Muscle layer of duodenum (tissue), 2 donors: ENCODE results near the gene NDUFAF8.

ENCODE experiments used
- H3K27ac ChIP-seq: one replicate; pipeline ENCODE4 v1.7.0; 2013; ENCODE audit warnings: mild to moderate bottlenecking, low read length
- H3K27me3 ChIP-seq: one replicate; pipeline ENCODE4 v1.7.0; 2013; ENCODE audit warnings: low read depth, mild to moderate bottlenecking, control low read depth, low read length
- H3K36me3 ChIP-seq, 2 donors: one replicate each; pipeline ENCODE4 v1.7.0; 2013; ENCODE audit warnings: low read length in 2 of 2, control low read depth in 1 of 2, mild to moderate bottlenecking in 1 of 2; ENCODE audit not compliant: insufficient read depth in 2 of 2, control insufficient read depth in 1 of 2
- H3K4me1 ChIP-seq, 2 donors: one replicate each; pipeline ENCODE4 v1.7.0; 2013; ENCODE audit warnings: low read length in 2 of 2, mild to moderate bottlenecking in 2 of 2, control low read depth in 1 of 2, moderate library complexity in 1 of 2; ENCODE audit not compliant: insufficient read depth in 2 of 2, control insufficient read depth in 1 of 2
- H3K4me3 ChIP-seq, 2 donors: one replicate each; pipeline ENCODE4 v1.7.0; 2013; ENCODE audit warnings: low read length in 2 of 2, low read depth in 1 of 2, mild to moderate bottlenecking in 1 of 2
- H3K9me3 ChIP-seq, 2 donors: one replicate each; pipeline ENCODE4 v1.7.0; 2013; ENCODE audit warnings: low read length in 2 of 2, control low read depth in 1 of 2, mild to moderate bottlenecking in 1 of 2; ENCODE audit not compliant: control insufficient read depth in 1 of 2
- donor health status: healthy.

The NDUFAF8 gene

GRCh38 chr17:81228834-81229665 lies 10.1 kb upstream of the NDUFAF8 start:
- Histone ChIP-seq H3K4me3 (no peak overlapping the region), H3K4me1 (no peaks in the 10 kb centered on the region), H3K36me3 (peaks cover 14 to 51% of the 10 kb centered on the region in 2 donors), H3K27me3 (no peaks in the 10 kb centered on the region), H3K9me3 (no peaks in the 10 kb centered on the region), H3K27ac (no peak overlapping the region)

- no peak overlapping the region for H3K27ac ChIP-seq
- no peak overlapping the region for H3K4me3 ChIP-seq
- H3K4me1 ChIP-seq, result no peaks in the 10 kb centered on the region
- H3K9me3 ChIP-seq, result no peaks in the 10 kb centered on the region
- peaks cover 14 to 51% of the 10 kb centered on the region in 2 donors for H3K36me3 ChIP-seq
- H3K27me3 ChIP-seq, result no peaks in the 10 kb centered on the region
These were observed 9.5 kb upstream of the NDUFAF8 start for GRCh38 chr17:81229666-81229920.

- Histone ChIP-seq H3K27me3 (no peaks in the 10 kb centered on the region), H3K4me3 (no peak overlapping the region), H3K36me3 (peaks cover 14 to 51% of the 10 kb centered on the region in 2 donors), H3K4me1 (no peaks in the 10 kb centered on the region), H3K27ac (no peak overlapping the region), H3K9me3 (no peaks in the 10 kb centered on the region)
These were observed 8.9 kb upstream of the NDUFAF8 start for GRCh38 chr17:81230043-81230820.

- Histone ChIP-seq H3K27me3 (no peaks in the 10 kb centered on the region), H3K27ac (no peak overlapping the region), H3K4me1 (peaks cover 0 to 3% of the 10 kb centered on the region in 2 donors), H3K36me3 (peaks cover 14 to 57% of the 10 kb centered on the region in 2 donors), H3K4me3 (no peak overlapping the region), H3K9me3 (no peaks in the 10 kb centered on the region)
These were observed 7.9 kb upstream of the NDUFAF8 start for GRCh38 chr17:81231121-81231645.

- H3K4me3 ChIP-seq, result no peak overlapping the region
- peaks cover 0 to 10% of the 10 kb centered on the region in 2 donors for H3K4me1 ChIP-seq
- H3K36me3 ChIP-seq, result peaks cover 14 to 60% of the 10 kb centered on the region in 2 donors
- no peaks in the 10 kb centered on the region for H3K27me3 ChIP-seq
- H3K27ac ChIP-seq, result no peak overlapping the region
- H3K9me3 ChIP-seq, result no peaks in the 10 kb centered on the region
These were observed 7.1 kb upstream of the NDUFAF8 start for GRCh38 chr17:81231766-81232581.

GRCh38 chr17:81232616-81233241 lies 6.4 kb upstream of the NDUFAF8 start:
- no peaks in the 10 kb centered on the region for H3K9me3 ChIP-seq
- H3K4me1 ChIP-seq, result peaks cover 4 to 17% of the 10 kb centered on the region in 2 donors
- no peaks in the 10 kb centered on the region for H3K27me3 ChIP-seq
- no peak overlapping the region for H3K27ac ChIP-seq
- H3K36me3 ChIP-seq, result peaks cover 14 to 60% of the 10 kb centered on the region in 2 donors
- H3K4me3 ChIP-seq, result no peak overlapping the region

- Histone ChIP-seq H3K36me3 (peaks cover 14 to 58% of the 10 kb centered on the region in 2 donors), H3K27ac (no peak overlapping the region), H3K4me3 (no peak overlapping the region), H3K4me1 (peaks cover 9 to 23% of the 10 kb centered on the region in 2 donors), H3K9me3 (no peaks in the 10 kb centered on the region), H3K27me3 (no peaks in the 10 kb centered on the region)
These were observed 5.8 kb upstream of the NDUFAF8 start for GRCh38 chr17:81233316-81233715.

- no peak overlapping the region for H3K4me3 ChIP-seq
- no peaks in the 10 kb centered on the region for H3K27me3 ChIP-seq
- H3K36me3 ChIP-seq, result peaks cover 14 to 52% of the 10 kb centered on the region in 2 donors
- no peaks in the 10 kb centered on the region for H3K9me3 ChIP-seq
- H3K27ac ChIP-seq, result no peak overlapping the region
- H3K4me1 ChIP-seq, result peaks cover 9 to 25% of the 10 kb centered on the region in 2 donors
These were observed 5.2 kb upstream of the NDUFAF8 start for GRCh38 chr17:81233811-81234505.

- no peak overlapping the region for H3K27ac ChIP-seq
- peaks cover 9 to 25% of the 10 kb centered on the region in 2 donors for H3K4me1 ChIP-seq
- H3K27me3 ChIP-seq, result no peaks in the 10 kb centered on the region
- H3K36me3 ChIP-seq, result peaks cover 13 to 51% of the 10 kb centered on the region in 2 donors
- H3K4me3 ChIP-seq, result no peak overlapping the region
- no peaks in the 10 kb centered on the region for H3K9me3 ChIP-seq
These were observed 4.6 kb upstream of the NDUFAF8 start for GRCh38 chr17:81234506-81234855.

GRCh38 chr17:81234940-81235821 lies 3.9 kb upstream of the NDUFAF8 start:
- H3K4me1 ChIP-seq, result peaks cover 9 to 30% of the 10 kb centered on the region in 2 donors
- H3K27ac ChIP-seq, result no peak overlapping the region
- peaks cover 7 to 44% of the 10 kb centered on the region in 2 donors for H3K36me3 ChIP-seq
- H3K27me3 ChIP-seq, result no peaks in the 10 kb centered on the region
- no peak overlapping the region for H3K4me3 ChIP-seq
- H3K9me3 ChIP-seq, result no peaks in the 10 kb centered on the region
